HG03196 (cell line): ENCODE measurements around the gene MAGI1.
"Not testable (repeated sequence)": the region's sequence is repeated elsewhere in the genome, so short reads cannot be mapped to it uniquely, and the experiment has no call there.

ENCODE experiments used
- ATAC-seq: cut with Tn5 transposase; IDR thresholded peaks from one replicate; pipeline ENCODE4 v1.9.1; 2021; ENCODE audit not compliant: unreplicated experiment

MAGI1 gene

GRCh38 chr3:66038726-66039589 lies at the start of gene MAGI1:
Gene MAGI1, minus strand, starts transcription at chr3:66038918. Its CDS starts 610 bp downstream, at chr3:66038308.
- ATAC-seq = peak; percentile 68

GRCh38 chr3:66083784-66084213 lies 45.1 kb upstream of the MAGI1 start:
- ATAC-seq = no peak

GRCh38 chr3:66083096-66083678 lies 44.5 kb upstream of the MAGI1 start:
- ATAC-seq = no peak

GRCh38 chr3:66082679-66083078 lies 44.0 kb upstream of the MAGI1 start:
- no peak for ATAC-seq

DNA sequence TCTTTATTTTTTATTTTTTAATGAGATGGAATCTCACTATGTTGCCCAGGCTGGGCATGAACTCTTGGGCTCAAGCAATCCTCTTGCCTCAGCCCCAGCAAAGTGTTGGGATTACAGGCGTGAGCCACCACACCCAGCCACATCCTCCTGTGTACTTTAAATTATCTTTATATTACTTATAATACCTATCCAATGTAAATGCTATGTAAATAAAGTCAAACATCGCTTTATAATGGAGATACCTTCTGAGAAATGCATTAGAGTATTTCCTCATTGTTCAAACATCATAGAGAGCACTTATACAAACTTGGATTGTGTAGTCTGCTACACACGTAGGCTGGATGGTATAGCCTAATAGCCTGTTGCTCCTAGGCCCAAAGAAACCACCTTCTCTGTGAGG lies 41.4 kb upstream of the MAGI1 start:
- no peak for ATAC-seq

DNA sequence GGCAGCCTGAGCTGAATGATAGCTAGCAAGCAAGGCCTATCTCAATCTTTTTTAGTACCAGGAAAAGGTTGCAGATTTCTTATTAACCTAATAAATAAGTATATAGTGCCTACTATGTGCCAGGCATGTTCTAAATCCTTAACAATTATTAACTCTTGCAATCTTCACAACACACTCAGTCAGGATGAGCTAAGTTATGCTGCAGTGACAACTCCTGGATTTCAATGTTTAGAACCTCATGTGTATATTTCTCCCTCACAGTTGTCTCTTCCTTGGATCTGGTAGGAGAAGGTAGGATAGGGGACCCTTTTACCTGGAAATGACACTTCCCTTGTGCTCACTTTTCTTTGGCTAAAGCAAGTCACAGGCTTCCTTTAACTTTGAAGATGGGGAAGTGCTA lies 39.3 kb upstream of the MAGI1 start:
- ATAC-seq = no peak

DNA sequence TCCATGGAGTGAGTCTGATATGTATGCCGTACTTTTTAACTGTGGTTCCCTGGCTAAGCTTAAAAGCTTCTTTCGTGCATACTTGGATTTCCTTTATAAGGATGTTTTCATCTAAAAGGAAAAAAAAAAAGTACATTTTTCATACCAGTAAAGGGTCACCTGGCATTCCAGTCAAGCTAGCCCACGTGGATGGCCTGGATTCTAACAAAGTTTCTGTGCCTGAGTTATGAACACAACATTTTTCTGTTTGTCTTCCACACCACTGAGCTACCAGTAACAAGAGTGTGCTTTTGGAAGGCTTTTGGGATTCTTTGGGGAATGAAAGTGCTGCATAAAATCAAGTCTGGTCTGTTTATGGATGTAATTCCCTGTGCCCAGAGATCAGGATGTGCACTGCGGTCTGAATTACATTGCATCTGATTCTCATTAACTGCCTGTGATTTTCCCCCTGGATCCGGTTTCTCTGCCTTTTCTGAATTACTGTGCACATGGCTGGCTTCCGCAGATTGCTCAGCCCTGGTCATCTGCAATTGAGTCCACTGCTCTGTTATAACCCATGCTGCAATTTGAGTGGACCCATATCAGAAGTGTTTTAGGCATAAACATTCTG lies 38.2 kb upstream of the MAGI1 start:
- ATAC-seq = no peak

DNA sequence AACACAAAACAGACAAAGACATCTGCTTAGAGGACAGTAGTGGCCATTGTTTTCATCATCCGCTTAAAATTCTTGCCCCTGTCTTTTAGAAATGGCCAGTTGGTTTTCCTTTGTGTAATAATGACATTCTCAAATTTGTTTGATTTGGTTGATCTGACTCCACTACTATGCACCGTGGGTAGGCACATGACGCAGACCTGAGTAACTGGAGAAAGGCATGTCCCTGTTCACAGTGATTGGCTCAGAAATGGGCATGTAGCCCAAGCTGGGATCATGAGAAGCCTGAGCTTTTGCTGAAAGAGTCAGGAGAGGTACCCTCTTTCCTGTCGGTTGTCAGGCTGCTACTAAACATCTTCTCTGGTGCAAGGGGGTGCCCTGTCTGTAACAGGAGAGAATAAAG lies 36.6 kb upstream of the MAGI1 start:
- ATAC-seq = no peak

GRCh38 chr3:66073464-66074141 lies 34.9 kb upstream of the MAGI1 start:
- ATAC-seq = no peak

DNA sequence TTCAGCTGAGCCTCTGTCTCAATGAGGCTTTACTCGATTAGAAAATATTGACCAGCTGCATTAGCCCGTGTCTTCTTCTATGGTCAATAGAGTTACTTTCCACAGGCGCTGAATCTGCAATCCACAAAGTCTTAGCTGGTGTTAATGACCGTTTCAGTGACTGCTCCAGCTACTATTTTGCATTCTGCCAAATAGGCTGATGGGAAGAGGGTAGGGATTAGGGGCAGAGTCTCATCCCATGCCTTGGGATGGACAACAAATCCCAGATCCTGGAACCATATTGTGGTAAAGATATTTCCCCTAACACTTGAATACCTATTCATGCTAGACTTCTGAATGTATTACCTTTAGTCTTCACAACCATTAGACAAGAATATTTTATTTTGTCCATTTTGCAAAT lies 29.5 kb upstream of the MAGI1 start:
- ATAC-seq = no peak

DNA sequence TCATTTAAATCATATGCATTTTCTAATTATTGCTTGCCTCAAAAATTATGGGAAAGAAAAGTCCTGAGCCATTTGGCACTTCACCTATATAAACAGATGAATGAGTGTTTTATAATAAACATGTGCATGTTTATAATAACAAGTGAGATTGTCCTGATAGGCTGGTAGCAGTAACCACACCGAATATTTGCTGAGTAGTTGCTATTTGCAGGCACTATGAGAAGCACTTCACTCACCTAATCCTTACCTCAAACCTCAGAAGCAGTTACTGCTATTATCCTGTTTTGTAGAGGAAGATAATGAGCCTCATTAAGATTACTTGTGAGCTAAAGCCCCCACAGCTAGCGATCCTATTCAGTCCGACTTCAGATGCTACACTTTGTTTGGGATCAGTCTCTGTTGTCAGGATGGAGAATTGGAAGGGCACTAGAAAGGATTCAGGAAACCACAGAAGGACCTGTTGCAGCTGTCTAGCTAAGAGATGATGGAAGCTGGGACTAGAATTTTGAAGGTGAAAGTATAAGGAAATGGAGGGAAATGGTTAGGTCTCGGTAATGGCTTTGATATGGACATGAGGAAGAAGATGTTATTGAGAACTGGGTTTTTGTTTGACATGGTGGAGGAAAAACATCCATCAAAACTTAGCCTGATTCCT lies 28.4 kb upstream of the MAGI1 start:
- ATAC-seq = no peak

- no peak for ATAC-seq
Measured at GRCh38 chr3:66055289-66055688, 16.6 kb upstream of the MAGI1 start.

DNA sequence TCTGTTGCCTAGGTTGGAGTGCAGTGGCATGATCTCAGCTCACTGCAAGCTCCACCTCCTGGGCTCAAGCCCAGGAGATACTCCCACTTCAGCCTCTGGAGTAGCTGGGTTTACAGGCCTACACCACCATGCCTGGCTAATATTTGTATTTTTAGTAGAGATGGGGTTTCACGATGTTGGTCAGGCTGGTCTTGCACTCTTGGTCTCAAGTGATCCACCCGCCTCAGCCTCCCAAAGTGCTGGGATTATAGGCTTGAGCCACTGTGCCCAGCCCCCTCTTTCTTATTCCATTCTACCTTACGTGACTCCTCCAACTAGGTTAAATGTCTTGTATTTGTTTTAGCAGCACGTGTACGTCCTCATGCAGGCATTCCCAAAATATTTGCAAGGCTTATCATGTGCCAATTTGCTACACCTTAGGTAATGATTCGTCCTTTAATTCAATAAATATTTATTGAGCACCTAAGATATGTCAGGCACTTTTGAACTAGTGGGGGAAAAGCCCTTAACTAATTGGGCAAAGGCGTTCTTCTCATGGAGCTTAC lies 14.9 kb upstream of the MAGI1 start:
- no peak for ATAC-seq

DNA sequence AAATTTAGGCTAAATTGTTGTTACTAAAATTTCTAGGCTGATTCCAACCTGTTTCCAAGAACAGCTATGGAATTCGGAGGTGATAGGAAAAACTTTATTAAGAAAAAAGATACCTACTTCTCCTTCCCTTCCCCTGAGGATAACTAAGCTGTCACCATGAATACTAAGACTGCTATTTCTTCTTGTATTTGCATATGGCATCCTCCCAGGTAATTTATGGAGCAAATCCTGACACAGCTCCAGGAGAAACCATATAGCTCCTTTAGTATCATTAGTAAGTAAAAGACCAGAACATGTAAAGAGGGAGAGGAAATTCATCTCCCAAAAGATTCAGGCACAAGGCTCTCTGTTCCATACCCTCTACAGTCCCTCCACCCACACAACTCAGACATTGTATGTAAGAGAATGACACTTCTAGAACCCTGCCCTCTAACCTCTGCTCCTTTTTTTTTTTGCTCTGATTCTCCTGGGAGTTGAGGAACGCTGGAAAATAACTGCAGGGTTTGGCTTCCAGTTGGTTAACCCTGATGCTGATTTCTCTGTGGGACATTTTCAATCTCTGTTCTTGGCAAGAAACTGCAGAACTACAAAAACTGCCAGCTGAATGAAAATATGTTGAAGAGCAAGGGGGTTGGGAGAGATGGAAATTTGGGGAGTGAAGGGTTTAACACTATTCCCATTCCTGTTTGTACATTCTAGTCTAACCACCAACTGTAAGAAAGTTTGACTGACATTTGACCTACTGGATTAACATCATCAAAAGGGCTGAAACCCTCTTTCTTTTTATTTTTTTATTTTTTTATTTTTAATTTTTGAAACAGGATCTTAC lies 14.2 kb upstream of the MAGI1 start:
- ATAC-seq = no peak

GRCh38 chr3:66050821-66051220 lies 12.1 kb upstream of the MAGI1 start:
- no peak for ATAC-seq

GRCh38 chr3:66048051-66048395 lies 9.3 kb upstream of the MAGI1 start:
- ATAC-seq = no peak

DNA sequence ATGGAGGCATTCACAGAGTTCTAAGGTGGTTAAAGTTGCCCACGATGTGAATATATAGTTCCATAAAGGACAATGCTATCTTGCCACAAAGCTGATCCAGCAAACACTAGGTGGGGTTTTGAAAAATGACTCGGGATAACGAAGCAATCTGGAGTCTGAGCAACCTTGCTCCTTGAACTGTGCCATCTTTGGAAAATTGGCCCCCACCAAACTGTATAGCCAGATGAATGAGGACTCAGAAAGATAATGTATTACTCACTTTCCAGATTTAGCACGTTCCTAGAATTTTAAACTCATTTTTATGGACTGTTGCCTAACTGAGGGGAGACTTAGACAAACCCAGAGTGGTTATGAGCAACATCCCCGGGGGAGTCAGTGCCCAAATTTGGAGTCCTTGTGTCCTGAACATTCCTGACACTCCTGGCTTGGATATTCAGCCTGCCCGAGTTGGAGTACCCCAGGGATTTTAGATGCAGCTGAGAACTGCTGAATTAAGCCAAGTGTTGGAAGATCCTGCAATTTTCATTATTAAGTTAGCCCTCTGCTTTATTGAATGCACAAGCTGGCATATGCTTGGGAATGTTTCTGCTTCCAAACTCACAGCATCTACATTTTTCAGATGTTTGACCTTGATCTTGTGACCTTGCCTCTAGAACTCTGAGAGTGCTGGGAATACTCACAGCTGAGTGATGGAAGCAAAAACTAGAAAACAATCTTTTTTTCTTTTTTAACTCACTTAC lies 8.8 kb upstream of the MAGI1 start:
- no peak for ATAC-seq

GRCh38 chr3:66046321-66046720 lies 7.6 kb upstream of the MAGI1 start:
- not testable (repeated sequence) for ATAC-seq

- ATAC-seq = no peak
Measured at GRCh38 chr3:66041828-66042227, 3.1 kb upstream of the MAGI1 start.
